HEK293T (cell line): ENCODE measurements around the gene USHBP1.

Experiments
- BHLHE40 ChIP-seq: fragments of 450-650 bp; IDR thresholded peaks from 2 replicates; pipeline ENCODE4 v1.6.1; 2016; ENCODE audit warnings: mild to moderate bottlenecking, moderate library complexity, borderline replicate concordance
- LEF1 ChIP-seq: fragments of 450-650 bp; IDR thresholded peaks from 2 replicates; pipeline ENCODE4 v1.6.1; 2017; ENCODE audit warnings: mild to moderate bottlenecking, borderline replicate concordance
- ZNF384 ChIP-seq: fragments of 450-650 bp; IDR thresholded peaks from 2 replicates; pipeline ENCODE4 v1.6.1; 2016

GRCh38 chr19:17226002-17226933, 38.3 kb downstream of the USHBP1 start, which contains the start of gene OCEL1:
- TF ChIP-seq BHLHE40 (no peak), ZNF384 (no peak), LEF1 (no peak)
